CD4-positive, CD25-positive, alpha-beta regulatory T cell (primary cell): ENCODE data around the gene CACNG7. TPM values are rescaled to one million over a fixed set of nuclear protein-coding genes. Genes with fewer than 3 reads are reported as not detected.
"Not testable (repeated sequence)": the region's sequence is repeated elsewhere in the genome, so short reads cannot be mapped to it uniquely, and the experiment has no call there.

Experiments
- ATAC-seq, 2 donors: fragments of 150-1000 bp; cut with Tn5 transposase; one replicate each; pipeline ENCODE4 v1.10.0; 2021; ENCODE audit warnings: low read depth in 2 of 2, moderate number of reproducible peaks in 2 of 2, moderate library complexity in 1 of 2
- DNase-seq, 3 donors: peaks; one replicate each; pipeline versions ENCODE4 v3.0.0 to v3.0.0-alpha.2; 2012 to 2022; ENCODE audit warnings: mixed read lengths in 1 of 3
- H3K27ac ChIP-seq: one replicate; pipeline ENCODE4 v1.7.0; 2013; ENCODE audit warnings: mild to moderate bottlenecking, low read length; ENCODE audit not compliant: insufficient read depth, poor library complexity, severe bottlenecking
- H3K27me3 ChIP-seq: one replicate; pipeline ENCODE4 v1.7.0; 2013; ENCODE audit warnings: low read length; ENCODE audit not compliant: control insufficient read depth, insufficient read depth
- H3K36me3 ChIP-seq: one replicate; pipeline ENCODE4 v1.7.0; 2013; ENCODE audit warnings: mild to moderate bottlenecking, low read length, moderate library complexity; ENCODE audit not compliant: control insufficient read depth, insufficient read depth
- H3K4me1 ChIP-seq: 2 replicates; pipeline ENCODE4 v1.7.0; 2013; ENCODE audit warnings: mild to moderate bottlenecking, low read length; ENCODE audit not compliant: insufficient read depth, control insufficient read depth, poor library complexity, severe bottlenecking
- H3K4me3 ChIP-seq: one replicate; pipeline ENCODE4 v1.7.0; 2013; ENCODE audit warnings: low read depth, mild to moderate bottlenecking, low read length, moderate library complexity
- H3K9me3 ChIP-seq, 2 experiments: 1 replicate in 1 of 2; 2 replicates in 1 of 2; pipeline ENCODE4 v1.7.0; 2013; ENCODE audit warnings: low read length in 2 of 2, mild to moderate bottlenecking in 1 of 2, moderate library complexity in 1 of 2; ENCODE audit not compliant: control insufficient read depth in 2 of 2
- H3K27ac Mint-ChIP-seq, 3 donors: one replicate each; pipeline ENCODE4 v1.8.0; 2020 to 2022; ENCODE audit warnings: mild to moderate bottlenecking in 3 of 3, mixed read lengths in 3 of 3, moderate library complexity in 2 of 3
- H3K27me3 Mint-ChIP-seq: one replicate; pipeline ENCODE4 v1.8.0; 2022; ENCODE audit warnings: mild to moderate bottlenecking, mixed read lengths
- H3K36me3 Mint-ChIP-seq: one replicate; pipeline ENCODE4 v1.8.0; 2020; ENCODE audit warnings: mixed read lengths
- H3K4me1 Mint-ChIP-seq, 4 donors: one replicate each; pipeline ENCODE4 v1.8.0; 2020 to 2022; ENCODE audit warnings: mixed read lengths in 4 of 4, mild to moderate bottlenecking in 1 of 4
- H3K4me3 Mint-ChIP-seq, 4 donors: one replicate each; pipeline ENCODE4 v1.8.0; 2020 to 2022; ENCODE audit warnings: mild to moderate bottlenecking in 4 of 4, mixed read lengths in 4 of 4, moderate library complexity in 3 of 4
- H3K9me3 Mint-ChIP-seq, 7 donors: one replicate each; pipeline ENCODE4 v1.8.0; 2020 to 2022; ENCODE audit warnings: mixed read lengths in 7 of 7, mild to moderate bottlenecking in 3 of 7, moderate library complexity in 2 of 7
- polyA plus RNA-seq, 4 donors: library from polyadenylated mRNA; unstranded; fragments of 300-500 nt; fragmentation: Illumina TruSeq; gene quantifications; one replicate each; pipeline ENCODE4 v1.2.3, GENCODE V29; 2021
- total RNA-seq: library from RNA; stranded (reverse); gene quantifications from one replicate; pipeline ENCODE4 v1.2.3, GENCODE V29; 2022

Gene CACNG7
- total and polyA plus RNA-seq, 5 donors from 2014 or later = not detected

- peak overlapping the region; percentile 74 to 100 (median 99) for H3K27ac Mint-ChIP-seq
- peaks cover 16% of the 10 kb centered on the region for H3K27me3 Mint-ChIP-seq
- H3K27ac ChIP-seq = peak overlapping the region; percentile 100
- H3K4me1 Mint-ChIP-seq = peaks cover 6 to 51% (median 34%) of the 10 kb centered on the region in 4 donors
- peaks cover 10% of the 10 kb centered on the region for H3K36me3 Mint-ChIP-seq
- no peaks in the 10 kb centered on the region for H3K27me3 ChIP-seq
- H3K36me3 ChIP-seq = peaks cover 7% of the 10 kb centered on the region
- no peak for ATAC-seq
- peak overlapping the region; percentile 90 to 98 (median 96) for H3K4me3 Mint-ChIP-seq
- H3K9me3 Mint-ChIP-seq = peaks cover 0 to 1% (median 0%) of the 10 kb centered on the region in 7 donors
- peak overlapping the region; percentile 89 for H3K4me3 ChIP-seq
- DNase-seq = peak in 2 of 3 donors; percentile 28 to 47
- no peaks in the 10 kb centered on the region for H3K9me3 ChIP-seq
- peaks cover 42% of the 10 kb centered on the region for H3K4me1 ChIP-seq
Measured at GRCh38 chr19:53868091-53868891, 40.8 kb upstream of the CACNG7 start.

- Histone ChIP-seq H3K9me3 (no peaks in the 10 kb centered on the region), H3K27me3 (no peaks in the 10 kb centered on the region), H3K36me3 (peaks cover 15% of the 10 kb centered on the region), H3K4me3 (peak overlapping the region; percentile 53), H3K4me1 (peaks cover 44% of the 10 kb centered on the region), H3K27ac (peak overlapping the region; percentile 100)
- Mint-ChIP-seq H3K9me3 (peaks cover 0 to 2% (median 0%) of the 10 kb centered on the region in 7 donors), H3K27ac (peak overlapping the region; percentile 63 to 99 (median 95)), H3K27me3 (peaks cover 14% of the 10 kb centered on the region), H3K4me3 (peak overlapping the region; percentile 90 to 98 (median 96)), H3K4me1 (peaks cover 6 to 59% (median 39%) of the 10 kb centered on the region in 4 donors), H3K36me3 (peaks cover 19% of the 10 kb centered on the region)
- DNase-seq (peak; percentile 80 to 87 (median 86)), ATAC-seq (peak; percentile 22 to 24)
Measured at GRCh38 chr19:53868892-53869804, 39.9 kb upstream of the CACNG7 start.

- not testable (repeated sequence) for H3K9me3 Mint-ChIP-seq, H3K9me3 ChIP-seq, ATAC-seq, DNase-seq, H3K27me3 ChIP-seq
- peak overlapping the region; percentile 63 to 99 (median 95) for H3K27ac Mint-ChIP-seq
- peak overlapping the region; percentile 90 to 98 (median 96) for H3K4me3 Mint-ChIP-seq
- Histone ChIP-seq H3K4me1 (peaks cover 52% of the 10 kb centered on the region), H3K27ac (peak overlapping the region; percentile 100), H3K4me3 (peak overlapping the region; percentile 53), H3K36me3 (peaks cover 23% of the 10 kb centered on the region)
- H3K36me3 Mint-ChIP-seq = peaks cover 27% of the 10 kb centered on the region
- peaks cover 14% of the 10 kb centered on the region for H3K27me3 Mint-ChIP-seq
- peaks cover 6 to 67% (median 46%) of the 10 kb centered on the region in 4 donors for H3K4me1 Mint-ChIP-seq
Measured at GRCh38 chr19:53869805-53870484, 39.1 kb upstream of the CACNG7 start.

GRCh38 chr19:53870485-53870844 is 38.6 kb upstream of the CACNG7 start:
- Mint-ChIP-seq H3K36me3 (peaks cover 27% of the 10 kb centered on the region), H3K9me3 (peaks cover 0 to 4% (median 0%) of the 10 kb centered on the region in 7 donors), H3K4me3 (peak overlapping the region; percentile 40 to 80 (median 74)), H3K27me3 (peaks cover 14% of the 10 kb centered on the region), H3K27ac (peak overlapping the region in 2 of 3 donors; percentile 63 to 80), H3K4me1 (peaks cover 6 to 72% (median 47%) of the 10 kb centered on the region in 4 donors)
- Histone ChIP-seq H3K4me1 (peaks cover 57% of the 10 kb centered on the region), H3K27me3 (no peaks in the 10 kb centered on the region), H3K27ac (peak overlapping the region; percentile 100), H3K9me3 (no peaks in the 10 kb centered on the region), H3K4me3 (no peak overlapping the region), H3K36me3 (peaks cover 25% of the 10 kb centered on the region)
- DNase-seq = no peak
- no peak for ATAC-seq

GRCh38 chr19:53871454-53871853 is 37.6 kb upstream of the CACNG7 start:
- H3K4me3 ChIP-seq = no peak overlapping the region
- no peaks in the 10 kb centered on the region for H3K27me3 ChIP-seq
- H3K4me3 Mint-ChIP-seq = peak overlapping the region; percentile 40 to 91 (median 56)
- peaks cover 14% of the 10 kb centered on the region for H3K27me3 Mint-ChIP-seq
- H3K9me3 Mint-ChIP-seq = peaks cover 0 to 4% (median 0%) of the 10 kb centered on the region in 7 donors
- peaks cover 27% of the 10 kb centered on the region for H3K36me3 Mint-ChIP-seq
- no peaks in the 10 kb centered on the region for H3K9me3 ChIP-seq
- peaks cover 31% of the 10 kb centered on the region for H3K36me3 ChIP-seq
- H3K27ac ChIP-seq = no peak overlapping the region
- ATAC-seq (no peak), DNase-seq (no peak)
- peaks cover 11 to 72% (median 47%) of the 10 kb centered on the region in 4 donors for H3K4me1 Mint-ChIP-seq
- peaks cover 48% of the 10 kb centered on the region for H3K4me1 ChIP-seq
- peak overlapping the region; percentile 49 to 80 (median 63) for H3K27ac Mint-ChIP-seq

- H3K4me1 Mint-ChIP-seq = peaks cover 18 to 74% (median 48%) of the 10 kb centered on the region in 4 donors
- Histone ChIP-seq H3K4me3 (no peak overlapping the region), H3K27me3 (no peaks in the 10 kb centered on the region), H3K9me3 (no peaks in the 10 kb centered on the region), H3K36me3 (peaks cover 31% of the 10 kb centered on the region), H3K27ac (peak overlapping the region; percentile 2), H3K4me1 (peaks cover 49% of the 10 kb centered on the region)
- H3K36me3 Mint-ChIP-seq = peaks cover 31% of the 10 kb centered on the region
- H3K9me3 Mint-ChIP-seq = peaks cover 0 to 4% (median 0%) of the 10 kb centered on the region in 7 donors
- DNase-seq (no peak), ATAC-seq (no peak)
- H3K27ac Mint-ChIP-seq = peak overlapping the region in 2 of 3 donors; percentile 69 to 92
- peaks cover 11% of the 10 kb centered on the region for H3K27me3 Mint-ChIP-seq
- H3K4me3 Mint-ChIP-seq = peak overlapping the region in 3 of 4 donors; percentile 40 to 72 (median 61)
Measured at GRCh38 chr19:53872762-53873161, 36.3 kb upstream of the CACNG7 start.
